Left lung (tissue), 10 donors: ENCODE measurements around the gene TACO1. TPM values are rescaled to one million over a fixed set of nuclear protein-coding genes. Genes with fewer than 3 reads are reported as not detected.
A peak's percentile ranks its signal among the peaks of the same experiment; 100 is the strongest.

Experiments
- ATAC-seq: fragments of 200-7000 bp; cut with Tn5 transposase; one replicate; pipeline ENCODE4 v1.9.1; 2020; ENCODE audit warnings: moderate library complexity
- DNase-seq, 4 donors: peaks; one replicate each; pipeline ENCODE4 v3.0.0-alpha.2; 2013 to 2020
- H3K27ac ChIP-seq, 2 donors: fragments of 200-600 bp; sonication (generic) in 1 of 2; one replicate each; pipeline versions ENCODE4 v1.5.0 to v1.8.0; 2020 to 2021
- H3K27me3 ChIP-seq, 2 donors: fragments of 200-600 bp; sonication (generic) in 1 of 2; one replicate each; pipeline versions ENCODE4 v1.5.0 to v1.8.0; 2020 to 2021
- H3K36me3 ChIP-seq, 2 donors: fragments of 200-600 bp; sonication (generic) in 1 of 2; one replicate each; pipeline versions ENCODE4 v1.5.0 to v1.8.0; 2020 to 2021
- H3K4me1 ChIP-seq, 2 donors: fragments of 200-600 bp; one replicate each; pipeline ENCODE4 v1.8.0; 2021
- H3K4me3 ChIP-seq, 2 donors: fragments of 200-600 bp; sonication (generic) in 1 of 2; one replicate each; pipeline versions ENCODE4 v1.5.0 to v1.8.0; 2020 to 2021; ENCODE audit warnings: mild to moderate bottlenecking in 1 of 2
- H3K9me3 ChIP-seq, 2 donors: fragments of 200-600 bp; sonication (generic) in 1 of 2; one replicate each; pipeline versions ENCODE4 v1.5.0 to v1.8.0; 2020 to 2021
- CTCF ChIP-seq, 2 donors: fragments of 200-600 bp; sonication (generic) in 1 of 2; IDR thresholded peaks; one replicate each; pipeline versions ENCODE4 v1.5.0 to v1.8.0; 2021; ENCODE audit warnings: antibody characterized with exemption in 2 of 2
- intact Hi-C, 2 donors: fragments of 100-400 bp; cut with DNase I; formaldehyde crosslinking; loops; one replicate each; pipeline versions ENCODE4 v1.11.2 to v1.14.2; 2022
- polyA plus RNA-seq, 6 donors: library from polyadenylated mRNA; unstranded; fragments of 120-200 nt; gene quantifications; one replicate each; pipeline ENCODE4 v1.2.1, GENCODE V29; 2013; ENCODE audit not compliant: insufficient read length in 6 of 6
- total RNA-seq, 2 donors: library from RNA; stranded (reverse); fragmentation: NEBNext Ultra II Directional; extraction: Animal tissue kit (Norgen Biotek cat#: 25700); gene quantifications; one replicate each; pipeline ENCODE4 v1.2.1, GENCODE V29; 2021
- donor health status: DM: no; HTN: yes; CAD: no.
- donor health status: DM: no; HTN: no; CAD: no.

TACO1 gene
- total and polyA plus RNA-seq, 8 donors: 15.1 to 20.2 (median 18.1) TPM

- Histone ChIP-seq H3K27ac (no peak overlapping the region), H3K4me1 (peaks cover 0 to 62% of the 10 kb centered on the region in 2 donors), H3K36me3 (peaks cover 0 to 48% of the 10 kb centered on the region in 2 donors), H3K27me3 (no peaks in the 10 kb centered on the region), H3K9me3 (no peaks in the 10 kb centered on the region), H3K4me3 (no peak overlapping the region)
- peak in 1 of 4 donors; percentile 51 for DNase-seq
- no peak for TF ChIP-seq CTCF (IDR thresholded peaks at IDR 0.05)
- ATAC-seq: peak; percentile 32
- intact Hi-C loops: no loop called here
Observed at GRCh38 chr17:63653050-63653449, 52.4 kb downstream of the TACO1 start.

GRCh38 chr17:63657786-63658185 lies 57.1 kb downstream of the TACO1 start:
- no peak overlapping the region for H3K4me3 ChIP-seq
- no peaks in the 10 kb centered on the region for H3K27me3 ChIP-seq
- intact Hi-C loops: no loop called here
- no peak for ATAC-seq
- H3K9me3 ChIP-seq: no peaks in the 10 kb centered on the region
- TF ChIP-seq CTCF (IDR thresholded peaks at IDR 0.05): no peak
- H3K36me3 ChIP-seq: peaks cover 0 to 78% of the 10 kb centered on the region in 2 donors
- no peak for DNase-seq
- H3K4me1 ChIP-seq: peaks cover 0 to 26% of the 10 kb centered on the region in 2 donors
- H3K27ac ChIP-seq: no peak overlapping the region

Other genes starting within 250 kb of the TACO1 start
- gene CYB561, start 154.6 kb upstream of the TACO1 start, total RNA-seq: 10 to 100 TPM; 70.7 to 76.4 TPM
- 10 to 100 TPM; 25.9 to 43.8 (median 28.6) TPM for gene CYB561, start 154.6 kb upstream of the TACO1 start, polyA plus RNA-seq
- 10 to 100 TPM; 51.2 to 68.9 TPM for gene ACE, start 123.8 kb upstream of the TACO1 start, total RNA-seq
- gene ACE, start 123.8 kb upstream of the TACO1 start, polyA plus RNA-seq: 10 to 100 TPM; 39.9 to 72.0 (median 55.3) TPM
- gene KCNH6, start 77.5 kb upstream of the TACO1 start, total RNA-seq: under 1 TPM; 0.41 to 0.71 TPM
- 1 to 10 TPM in 3 of 6 donors, under 1 TPM in 3; 0.55 to 1.5 (median 1.1) TPM for gene KCNH6, start 77.5 kb upstream of the TACO1 start, polyA plus RNA-seq
- gene DCAF7, start 50.4 kb upstream of the TACO1 start, total RNA-seq: 10 to 100 TPM; 83.7 to 86.0 TPM
- 100 to 1,000 TPM in 4 of 6 donors, 10 to 100 TPM in 2; 94.7 to 106 (median 102) TPM for gene DCAF7, start 50.4 kb upstream of the TACO1 start, polyA plus RNA-seq
- 10 to 100 TPM; 44.2 to 58.3 TPM for gene MAP3K3, start 21.5 kb downstream of the TACO1 start, total RNA-seq
- 10 to 100 TPM; 41.3 to 44.6 (median 42.8) TPM for gene MAP3K3, start 21.5 kb downstream of the TACO1 start, polyA plus RNA-seq
- gene LIMD2, start 99.2 kb downstream of the TACO1 start, total RNA-seq: 10 to 100 TPM; 19.1 to 30.7 TPM
- gene LIMD2, start 99.2 kb downstream of the TACO1 start, polyA plus RNA-seq: 10 to 100 TPM; 29.9 to 44.9 (median 36.8) TPM
- 10 to 100 TPM; 28.1 to 37.2 TPM for gene STRADA, start 140.9 kb downstream of the TACO1 start, total RNA-seq
- 10 to 100 TPM; 72.4 to 87.5 (median 83.6) TPM for gene STRADA, start 140.9 kb downstream of the TACO1 start, polyA plus RNA-seq
- 100 to 1,000 TPM in 1 of 2 donors, 10 to 100 TPM in 1; 81.6 to 111 TPM for gene CCDC47, start 172.7 kb downstream of the TACO1 start, total RNA-seq
- 100 to 1,000 TPM in 2 of 6 donors, 10 to 100 TPM in 4; 86.0 to 105 (median 89.4) TPM for gene CCDC47, start 172.7 kb downstream of the TACO1 start, polyA plus RNA-seq
- 10 to 100 TPM; 79.2 to 82.0 TPM for gene DDX42, start 173.3 kb downstream of the TACO1 start, total RNA-seq
- gene DDX42, start 173.3 kb downstream of the TACO1 start, polyA plus RNA-seq: 100 to 1,000 TPM; 206 to 239 (median 221) TPM
- gene PSMC5, start 226.5 kb downstream of the TACO1 start, total RNA-seq: 100 to 1,000 TPM in 1 of 2 donors, 10 to 100 TPM in 1; 89.8 to 141 TPM
- 100 to 1,000 TPM; 127 to 151 (median 133) TPM for gene PSMC5, start 226.5 kb downstream of the TACO1 start, polyA plus RNA-seq
- gene FTSJ3, start 226.8 kb downstream of the TACO1 start, total RNA-seq: 10 to 100 TPM; 32.1 to 47.4 TPM
- 10 to 100 TPM; 57.1 to 88.5 (median 69.8) TPM for gene FTSJ3, start 226.8 kb downstream of the TACO1 start, polyA plus RNA-seq
- 10 to 100 TPM; 59.2 to 82.5 TPM for gene SMARCD2, start 241.8 kb downstream of the TACO1 start, total RNA-seq
- gene SMARCD2, start 241.8 kb downstream of the TACO1 start, polyA plus RNA-seq: 100 to 1,000 TPM; 114 to 147 (median 131) TPM